LHCN-M2 (cell line): ENCODE measurements around the gene NECAB3. TPM values are rescaled to one million over a fixed set of nuclear protein-coding genes. Genes with fewer than 3 reads are reported as not detected.
"Not testable (repeated sequence)": the region's sequence is repeated elsewhere in the genome, so short reads cannot be mapped to it uniquely, and the experiment has no call there.

Experiments used
- DNase-seq: peaks from one replicate; pipeline ENCODE4 v3.0.0-alpha.2; 2012; ENCODE audit warnings: low read depth
- total RNA-seq: library from RNA; depleted of rRNA; stranded (reverse); fragments of >200 nt; gene quantifications from 2 replicates; pipeline ENCODE4 v1.2.3, GENCODE V29; 2014

The NECAB3 gene
- total RNA-seq, 1 experiment from 2014 or later = 47.5 TPM

DNA sequence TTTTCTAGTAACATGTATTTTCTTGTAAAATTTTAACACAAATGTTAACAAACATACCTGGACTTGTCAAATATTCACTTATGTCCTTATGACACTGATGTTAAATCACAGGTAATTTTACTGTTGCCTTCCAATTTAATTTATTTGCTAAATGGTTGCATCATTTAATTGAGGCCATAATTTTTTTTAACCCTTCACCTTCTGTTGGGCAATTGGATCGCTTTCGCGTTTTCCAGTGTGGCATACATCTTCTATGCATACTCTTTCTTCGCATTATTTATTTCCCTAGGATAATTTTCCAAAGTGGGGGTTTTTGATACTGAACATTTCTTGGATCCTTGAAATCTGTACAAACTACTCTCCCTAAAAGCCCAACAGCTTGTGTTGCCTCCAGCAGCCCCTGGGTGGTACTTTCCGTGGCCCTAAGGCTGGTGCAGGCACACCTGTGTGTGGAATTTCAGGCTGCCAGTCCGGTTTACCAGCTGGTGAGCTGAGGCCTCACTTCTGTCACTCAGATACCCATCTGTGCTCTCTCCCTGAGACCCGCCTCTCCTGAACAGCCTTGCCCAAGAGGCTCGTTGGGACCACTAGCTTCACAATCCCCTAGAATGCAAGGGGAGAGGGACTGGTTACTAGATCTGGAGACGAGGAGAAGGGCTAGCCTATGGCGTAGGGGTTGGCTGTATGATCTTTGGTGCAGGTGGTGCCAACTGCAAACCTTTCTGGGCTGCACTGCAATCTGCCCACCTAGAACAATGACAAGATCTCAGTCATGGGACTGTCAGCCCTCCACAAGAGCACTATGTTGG is 23.3 kb downstream of the NECAB3 start:
- DNase-seq = no peak

DNA sequence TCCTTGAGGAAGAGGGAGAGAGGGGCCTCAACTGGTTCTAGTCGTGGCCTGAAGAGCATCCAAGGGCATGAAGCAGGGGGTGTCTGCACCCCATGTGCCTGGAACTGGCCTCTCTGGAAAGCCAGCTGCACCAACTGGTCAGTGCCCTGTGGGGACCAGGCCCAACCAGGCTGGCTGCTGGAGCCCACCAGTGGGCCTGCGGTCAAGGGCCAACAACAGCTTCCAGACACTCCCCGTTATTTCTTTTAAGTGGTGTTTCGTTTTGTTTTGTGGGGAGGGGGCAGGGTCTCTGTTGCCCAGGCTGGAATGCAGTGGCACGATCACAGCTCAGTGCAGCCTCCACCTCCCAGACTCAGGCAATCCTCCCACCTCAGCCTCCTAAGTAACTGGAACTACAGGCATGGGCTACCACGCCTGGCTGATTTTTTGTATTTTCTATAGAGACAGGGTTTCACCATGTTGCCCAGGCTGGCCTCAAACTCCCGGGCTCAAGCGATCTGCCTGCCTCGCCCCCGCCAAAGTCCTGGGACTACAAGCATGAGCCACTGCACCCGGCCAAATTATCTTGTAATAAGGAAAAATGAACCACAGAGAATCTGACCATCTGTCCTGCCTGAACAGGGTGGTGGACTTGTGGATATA is 24.0 kb downstream of the NECAB3 start:
- no peak for DNase-seq

DNA sequence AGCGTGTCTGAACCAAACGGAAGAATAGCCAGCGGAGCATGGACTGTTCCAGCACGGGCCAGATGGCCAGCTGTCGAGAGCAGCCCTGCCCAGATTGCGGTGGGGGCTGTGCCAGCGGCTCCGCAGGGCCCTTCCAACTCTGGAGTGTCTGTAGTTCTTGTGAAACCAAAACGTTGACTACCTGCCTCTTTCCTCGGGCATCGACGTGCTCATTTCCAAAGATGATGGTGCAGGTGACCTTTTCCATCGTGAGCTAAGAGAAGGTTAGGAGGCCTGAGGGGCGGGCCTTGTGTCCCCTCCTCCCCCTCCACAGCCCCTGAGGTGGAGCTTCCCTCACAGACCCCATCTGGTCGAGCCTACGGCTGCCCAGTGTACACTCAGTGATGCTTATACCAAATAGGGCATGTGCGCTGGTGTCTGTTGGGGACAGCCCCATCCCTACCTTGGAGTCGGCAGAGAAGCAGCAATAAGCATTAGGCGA is 25.0 kb downstream of the NECAB3 start:
- DNase-seq = peak; percentile 61

DNA sequence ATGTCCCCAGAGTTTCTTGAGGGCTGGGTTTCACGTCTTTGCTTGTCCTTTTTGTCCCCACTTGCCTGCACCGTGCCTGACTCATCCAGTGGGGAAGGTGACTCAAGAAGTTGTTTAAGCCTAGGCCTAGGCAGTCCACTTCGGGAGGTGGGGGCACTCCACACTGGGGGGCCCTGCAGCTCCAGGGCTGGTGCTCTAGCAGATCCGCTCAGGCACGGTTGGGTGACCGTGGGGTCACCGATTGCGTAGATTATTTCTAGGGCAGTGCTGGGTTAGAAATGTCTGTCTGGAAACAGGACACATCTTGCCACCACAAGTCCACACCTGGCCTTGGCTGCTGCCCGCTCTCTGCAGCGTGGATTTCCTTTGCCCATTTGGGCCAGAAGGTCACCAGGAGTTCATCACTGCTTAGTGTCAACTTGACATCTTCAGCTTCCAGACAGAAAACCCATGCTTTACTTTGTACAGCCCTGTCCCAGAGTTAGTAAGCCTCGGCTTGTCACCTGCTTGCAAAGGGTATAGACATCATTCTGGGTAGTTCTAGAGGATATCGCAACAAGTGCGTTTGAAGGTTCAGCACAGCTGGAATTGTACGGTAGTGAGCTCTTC is 25.7 kb downstream of the NECAB3 start:
- no peak for DNase-seq

GRCh38 chr20:33647603-33648395 is 26.4 kb downstream of the NECAB3 start:
- peak; percentile 81 for DNase-seq

DNA sequence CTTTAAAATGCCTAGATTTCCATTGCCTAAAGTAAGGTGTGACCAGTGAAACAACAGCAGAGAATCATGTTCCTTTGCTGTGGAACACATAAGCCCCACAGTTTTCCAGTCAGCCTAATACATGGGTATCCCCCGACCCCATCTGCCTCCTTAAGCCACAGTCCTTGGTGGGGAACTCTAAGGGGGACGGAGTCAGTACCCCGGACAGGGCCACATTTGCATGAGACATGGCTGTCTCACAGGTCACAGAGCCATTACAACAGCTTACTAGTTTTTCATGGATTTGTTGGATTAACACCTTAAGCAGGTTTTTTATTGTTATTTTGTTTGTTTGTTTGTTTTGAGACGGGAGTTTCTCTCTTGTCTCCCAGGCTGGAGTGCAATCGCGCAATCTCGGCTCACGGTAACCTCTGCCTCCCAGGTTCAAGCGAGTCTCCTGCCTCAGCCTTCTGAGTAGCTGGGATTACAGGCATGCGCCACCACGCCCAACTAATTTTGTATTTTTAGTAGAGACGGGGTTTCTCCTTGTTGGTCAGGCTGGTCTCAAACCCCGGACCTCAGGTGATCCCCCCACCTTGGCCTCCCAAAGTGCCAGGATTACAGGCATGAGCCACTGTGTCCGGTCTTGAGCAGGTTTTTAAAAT is 27.1 kb downstream of the NECAB3 start:
- not testable (repeated sequence) for DNase-seq

GRCh38 chr20:33646191-33646590 is 28.0 kb downstream of the NECAB3 start:
- no peak for DNase-seq

DNA sequence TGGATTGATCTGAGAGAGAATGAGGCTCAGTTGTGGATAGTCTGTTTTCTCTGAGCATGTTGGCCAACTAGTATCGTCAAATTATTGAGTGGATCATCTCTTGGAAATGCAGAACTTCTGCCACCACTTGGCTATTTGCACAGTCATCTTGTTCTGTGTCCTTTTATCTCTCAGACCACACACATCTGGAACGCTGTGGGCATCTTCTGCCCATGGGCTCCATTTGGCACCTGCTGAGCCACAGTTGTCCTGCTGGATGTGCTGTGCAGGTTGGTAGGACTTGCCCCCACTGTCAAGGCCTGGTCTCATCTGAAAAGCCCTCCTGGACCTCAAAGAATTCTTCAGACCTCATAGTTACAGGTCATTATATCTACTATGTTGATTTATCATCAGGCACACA is 28.8 kb downstream of the NECAB3 start:
- DNase-seq = no peak

DNA sequence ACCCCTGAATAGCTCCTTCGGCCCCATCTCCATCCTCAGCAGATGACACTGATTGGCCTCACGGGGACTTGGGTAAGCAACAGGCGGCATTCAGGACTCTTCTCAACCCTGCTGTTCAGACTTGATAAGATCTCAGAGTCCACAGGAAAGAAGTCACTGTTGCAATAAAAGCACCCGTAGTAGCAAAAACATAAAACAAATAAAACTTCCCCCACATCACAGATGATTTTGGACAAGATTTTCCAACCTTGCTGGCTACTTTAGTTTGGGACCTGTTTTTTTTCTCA is 29.2 kb downstream of the NECAB3 start:
- DNase-seq = no peak

- DNase-seq = no peak
Measured at GRCh38 chr20:33644313-33645071, 29.7 kb downstream of the NECAB3 start.

GRCh38 chr20:33640287-33640686 is 33.9 kb downstream of the NECAB3 start:
- DNase-seq = no peak

- no peak for DNase-seq
Measured at GRCh38 chr20:33636776-33637175, 37.5 kb downstream of the NECAB3 start.

- DNase-seq = no peak
Measured at GRCh38 chr20:33635341-33635740, 38.9 kb downstream of the NECAB3 start.

DNA sequence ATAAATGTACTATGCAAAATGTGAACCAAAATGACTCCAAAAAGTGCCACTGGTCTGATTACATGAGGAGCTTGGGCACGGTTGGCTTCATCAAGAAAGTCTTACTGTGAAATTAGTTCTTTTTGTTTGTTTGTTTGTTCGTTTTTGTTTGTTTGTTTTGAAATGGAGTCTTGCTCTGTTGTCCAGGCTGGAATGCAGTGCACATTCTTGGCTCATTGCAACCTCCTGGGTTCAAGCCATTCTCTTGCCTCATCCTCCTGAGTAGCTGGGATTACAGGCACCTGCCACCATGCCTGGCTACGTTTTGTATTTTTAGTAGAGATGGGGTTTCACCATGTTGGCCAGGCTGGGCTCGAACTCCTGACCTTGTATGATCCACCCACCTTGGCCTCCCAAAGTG is 42.3 kb downstream of the NECAB3 start:
- not testable (repeated sequence) for DNase-seq

- DNase-seq = peak; percentile 54
Measured at GRCh38 chr20:33630507-33630906, 43.7 kb downstream of the NECAB3 start.

DNA sequence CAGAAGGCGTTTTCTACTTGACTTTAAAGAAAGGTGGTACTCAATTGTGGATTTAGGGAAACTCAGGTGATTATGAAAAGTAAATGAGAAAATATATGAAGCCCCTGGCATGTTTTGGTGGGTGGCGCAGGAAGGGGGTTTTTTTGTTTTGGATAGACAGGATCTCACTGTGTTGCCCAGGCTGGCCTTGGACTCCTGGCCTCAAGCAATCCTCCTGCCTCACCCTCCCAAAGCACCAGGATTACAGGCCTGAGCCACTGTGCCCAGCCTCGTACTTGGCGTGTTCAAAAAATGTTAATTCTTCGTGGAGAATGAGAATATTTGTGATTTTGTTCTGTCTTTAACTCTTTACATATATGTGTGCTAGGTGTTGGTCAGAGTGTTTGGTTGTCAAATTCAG is 44.2 kb downstream of the NECAB3 start:
- DNase-seq = no peak

- DNase-seq = no peak
Measured at GRCh38 chr20:33629533-33629932, 44.7 kb downstream of the NECAB3 start.

DNA sequence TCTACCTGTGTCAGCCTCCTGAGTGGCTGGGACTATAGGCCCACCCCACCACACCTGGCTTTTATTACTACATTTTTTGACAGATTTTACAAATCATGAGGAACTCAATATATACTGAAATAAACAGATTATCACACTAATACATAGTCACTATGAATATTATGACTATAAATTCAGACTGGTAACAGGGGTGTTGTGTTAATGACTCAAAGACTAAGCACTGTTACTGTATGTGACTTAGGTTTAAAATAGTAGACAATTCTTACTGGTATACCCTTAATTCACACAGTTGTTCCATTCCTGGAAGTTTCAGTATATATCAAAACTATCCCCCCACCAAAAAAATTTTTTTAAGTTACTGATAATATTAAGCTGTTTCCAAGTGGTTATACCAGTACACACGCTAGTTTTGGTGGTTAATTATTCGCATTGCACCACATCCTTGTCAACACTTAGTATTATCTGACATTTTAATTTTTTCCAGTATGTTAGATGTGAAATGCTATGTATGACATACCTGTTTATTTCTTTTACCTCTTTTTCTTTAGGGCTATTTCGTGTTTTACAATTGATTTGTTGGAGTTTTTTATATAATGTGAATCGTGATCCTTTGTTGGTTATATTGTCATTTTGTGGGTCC is 46.5 kb downstream of the NECAB3 start:
- DNase-seq = no peak

DNA sequence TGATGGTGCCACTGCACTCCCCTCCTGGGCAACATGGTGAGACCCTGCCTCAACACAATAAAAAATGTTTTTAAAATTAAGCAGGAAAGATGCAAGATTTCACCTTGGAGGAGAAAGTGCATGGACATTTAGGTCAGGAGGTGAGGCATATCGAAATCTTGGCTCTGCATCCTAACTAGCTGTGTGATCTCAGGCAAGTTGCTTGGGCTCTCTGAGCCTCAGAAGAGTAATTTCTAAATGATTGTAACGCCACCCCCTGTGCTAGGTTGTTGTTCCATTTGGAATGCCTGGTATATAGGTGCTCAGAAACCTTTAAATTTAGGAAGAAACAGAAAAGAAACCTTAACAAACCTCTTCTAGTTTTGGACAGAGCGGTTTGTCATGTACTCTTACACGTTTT is 48.0 kb downstream of the NECAB3 start:
- no peak for DNase-seq

DNA sequence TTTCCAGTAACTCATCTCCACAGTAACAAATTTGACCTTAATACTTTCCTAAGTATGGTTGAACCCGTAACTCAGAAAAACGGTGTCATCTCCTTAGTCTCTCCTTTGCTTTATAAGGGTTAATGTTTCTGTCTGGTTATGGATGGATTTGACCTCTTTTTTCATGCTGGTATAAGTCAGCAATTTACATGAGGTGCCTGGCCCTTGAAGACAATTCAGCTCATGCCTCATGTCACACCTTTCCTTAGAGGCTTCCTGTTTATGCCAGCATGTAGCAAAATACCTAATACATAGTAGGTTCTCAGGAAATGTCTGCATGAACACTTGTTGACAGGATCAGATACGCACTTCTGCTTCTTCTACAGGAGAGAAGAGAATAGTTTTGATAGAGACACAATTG is 49.8 kb downstream of the NECAB3 start:
- DNase-seq = no peak
